Activated T-helper 17 cell treated with anti-CD3 and anti-CD28 coated beads, Interleukin-2, amount 50 U/mL, for 72 hours (primary cell): ENCODE measurements around the gene TEAD1. TPM values are rescaled to one million over a fixed set of nuclear protein-coding genes. Genes with fewer than 3 reads are reported as not detected.
A peak's percentile ranks its signal among the peaks of the same experiment; 100 is the strongest.

Experiments
- ATAC-seq: fragments of 150-1000 bp; cut with Tn5 transposase; replicated peaks from 2 replicates; pipeline ENCODE4 v1.10.0; 2021; ENCODE audit warnings: mild to moderate bottlenecking, moderate library complexity
- H3K27ac Mint-ChIP-seq: one replicate; pipeline ENCODE4 v1.8.0; 2022; ENCODE audit warnings: mixed read lengths
- H3K27me3 Mint-ChIP-seq: one replicate; pipeline ENCODE4 v1.8.0; 2022; ENCODE audit warnings: mixed read lengths
- H3K36me3 Mint-ChIP-seq: one replicate; pipeline ENCODE4 v1.8.0; 2022; ENCODE audit warnings: low read depth, mild to moderate bottlenecking, mixed read lengths
- H3K4me1 Mint-ChIP-seq: one replicate; pipeline ENCODE4 v1.8.0; 2022; ENCODE audit warnings: mixed read lengths
- H3K4me3 Mint-ChIP-seq: one replicate; pipeline ENCODE4 v1.8.0; 2022; ENCODE audit warnings: mild to moderate bottlenecking, mixed read lengths
- H3K9me3 Mint-ChIP-seq: one replicate; pipeline ENCODE4 v1.8.0; 2022; ENCODE audit warnings: mixed read lengths
- total RNA-seq, 2 donors: library from RNA; stranded (reverse); gene quantifications; one replicate each; pipeline ENCODE4 v1.2.3, GENCODE V29; 2022

The TEAD1 gene
- total RNA-seq, 2 donors from 2014 or later, result 1.2 to 1.6 TPM

GRCh38 chr11:12646478-12646877 is 27.7 kb upstream of the TEAD1 start:
- Mint-ChIP-seq H3K36me3 (no peaks in the 10 kb centered on the region), H3K27ac (no peak overlapping the region), H3K4me1 (no peaks in the 10 kb centered on the region), H3K9me3 (no peaks in the 10 kb centered on the region), H3K27me3 (peaks cover 26% of the 10 kb centered on the region), H3K4me3 (no peak overlapping the region)
- ATAC-seq, result no peak

- no peak for ATAC-seq
- H3K36me3 Mint-ChIP-seq, result no peaks in the 10 kb centered on the region
- H3K27ac Mint-ChIP-seq, result no peak overlapping the region
- no peaks in the 10 kb centered on the region for H3K4me1 Mint-ChIP-seq
- H3K4me3 Mint-ChIP-seq, result no peak overlapping the region
- H3K27me3 Mint-ChIP-seq, result peaks cover 10% of the 10 kb centered on the region
- no peaks in the 10 kb centered on the region for H3K9me3 Mint-ChIP-seq
These were observed 20.5 kb upstream of the TEAD1 start for GRCh38 chr11:12653729-12654128.

- Mint-ChIP-seq H3K36me3 (no peaks in the 10 kb centered on the region), H3K27me3 (peaks cover 25% of the 10 kb centered on the region), H3K4me1 (no peaks in the 10 kb centered on the region), H3K4me3 (no peak overlapping the region), H3K27ac (no peak overlapping the region), H3K9me3 (no peaks in the 10 kb centered on the region)
- no peak for ATAC-seq
These were observed 18.4 kb upstream of the TEAD1 start for GRCh38 chr11:12655842-12656241.

- no peak overlapping the region for H3K27ac Mint-ChIP-seq
- H3K36me3 Mint-ChIP-seq, result no peaks in the 10 kb centered on the region
- H3K4me3 Mint-ChIP-seq, result no peak overlapping the region
- H3K9me3 Mint-ChIP-seq, result no peaks in the 10 kb centered on the region
- ATAC-seq, result no peak
- no peaks in the 10 kb centered on the region for H3K4me1 Mint-ChIP-seq
- H3K27me3 Mint-ChIP-seq, result peaks cover 31% of the 10 kb centered on the region
These were observed 16.9 kb upstream of the TEAD1 start for GRCh38 chr11:12657336-12657735.

- ATAC-seq, result no peak
- Mint-ChIP-seq H3K9me3 (no peaks in the 10 kb centered on the region), H3K27me3 (peaks cover 30% of the 10 kb centered on the region), H3K4me3 (no peak overlapping the region), H3K27ac (no peak overlapping the region), H3K36me3 (no peaks in the 10 kb centered on the region), H3K4me1 (no peaks in the 10 kb centered on the region)
These were observed 16.2 kb upstream of the TEAD1 start for GRCh38 chr11:12657981-12658380.

GRCh38 chr11:12662101-12662689 is 12.0 kb upstream of the TEAD1 start:
- Mint-ChIP-seq H3K27ac (no peak overlapping the region), H3K27me3 (peaks cover 48% of the 10 kb centered on the region), H3K9me3 (no peaks in the 10 kb centered on the region), H3K4me1 (no peaks in the 10 kb centered on the region), H3K4me3 (no peak overlapping the region), H3K36me3 (no peaks in the 10 kb centered on the region)
- ATAC-seq, result no peak

- H3K4me1 Mint-ChIP-seq, result no peaks in the 10 kb centered on the region
- peaks cover 61% of the 10 kb centered on the region for H3K27me3 Mint-ChIP-seq
- no peak overlapping the region for H3K27ac Mint-ChIP-seq
- H3K36me3 Mint-ChIP-seq, result no peaks in the 10 kb centered on the region
- H3K4me3 Mint-ChIP-seq, result no peak overlapping the region
- ATAC-seq, result no peak
- peaks cover 3% of the 10 kb centered on the region for H3K9me3 Mint-ChIP-seq
These were observed 9.8 kb upstream of the TEAD1 start for GRCh38 chr11:12664385-12664784.

- Mint-ChIP-seq H3K36me3 (no peaks in the 10 kb centered on the region), H3K9me3 (peaks cover 3% of the 10 kb centered on the region), H3K27ac (no peak overlapping the region), H3K4me3 (no peak overlapping the region), H3K27me3 (peaks cover 58% of the 10 kb centered on the region), H3K4me1 (no peaks in the 10 kb centered on the region)
- ATAC-seq, result no peak
These were observed 7.3 kb upstream of the TEAD1 start for GRCh38 chr11:12666915-12667314.

- no peak overlapping the region for H3K27ac Mint-ChIP-seq
- H3K4me3 Mint-ChIP-seq, result no peak overlapping the region
- no peaks in the 10 kb centered on the region for H3K36me3 Mint-ChIP-seq
- H3K9me3 Mint-ChIP-seq, result peaks cover 3% of the 10 kb centered on the region
- ATAC-seq, result no peak
- no peaks in the 10 kb centered on the region for H3K4me1 Mint-ChIP-seq
- peaks cover 61% of the 10 kb centered on the region for H3K27me3 Mint-ChIP-seq
These were observed 6.6 kb upstream of the TEAD1 start for GRCh38 chr11:12667646-12668045.

- H3K27ac Mint-ChIP-seq, result no peak overlapping the region
- H3K4me3 Mint-ChIP-seq, result no peak overlapping the region
- H3K27me3 Mint-ChIP-seq, result peaks cover 61% of the 10 kb centered on the region
- H3K9me3 Mint-ChIP-seq, result peaks cover 3% of the 10 kb centered on the region
- no peak for ATAC-seq
- H3K36me3 Mint-ChIP-seq, result no peaks in the 10 kb centered on the region
- no peaks in the 10 kb centered on the region for H3K4me1 Mint-ChIP-seq
These were observed 6.1 kb upstream of the TEAD1 start for GRCh38 chr11:12668166-12668565.

- no peak overlapping the region for H3K4me3 Mint-ChIP-seq
- H3K36me3 Mint-ChIP-seq, result no peaks in the 10 kb centered on the region
- no peak overlapping the region for H3K27ac Mint-ChIP-seq
- peaks cover 3% of the 10 kb centered on the region for H3K9me3 Mint-ChIP-seq
- ATAC-seq, result no peak
- no peaks in the 10 kb centered on the region for H3K4me1 Mint-ChIP-seq
- peaks cover 56% of the 10 kb centered on the region for H3K27me3 Mint-ChIP-seq
These were observed 4.3 kb upstream of the TEAD1 start for GRCh38 chr11:12669930-12670329.

- H3K4me3 Mint-ChIP-seq, result no peak overlapping the region
- ATAC-seq, result no peak
- H3K4me1 Mint-ChIP-seq, result no peaks in the 10 kb centered on the region
- H3K27me3 Mint-ChIP-seq, result peaks cover 57% of the 10 kb centered on the region
- no peaks in the 10 kb centered on the region for H3K36me3 Mint-ChIP-seq
- peaks cover 3% of the 10 kb centered on the region for H3K9me3 Mint-ChIP-seq
- no peak overlapping the region for H3K27ac Mint-ChIP-seq
These were observed 2.9 kb upstream of the TEAD1 start for GRCh38 chr11:12671370-12671769.

- no peak overlapping the region for H3K27ac Mint-ChIP-seq
- no peak for ATAC-seq
These were observed 659 bp upstream of the TEAD1 start for GRCh38 chr11:12673601-12673923.

GRCh38 chr11:12674571-12674935 is 332 bp downstream of the TEAD1 start:
- Mint-ChIP-seq H3K4me1 (no peaks in the 10 kb centered on the region), H3K27me3 (peaks cover 60% of the 10 kb centered on the region), H3K36me3 (no peaks in the 10 kb centered on the region), H3K27ac (no peak overlapping the region), H3K4me3 (no peak overlapping the region), H3K9me3 (no peaks in the 10 kb centered on the region)
- peak; percentile 53 for ATAC-seq

More at GRCh38 chr11:12673601-12673923, 659 bp upstream of the TEAD1 start:
- peak overlapping the region; percentile 76 for H3K4me3 Mint-ChIP-seq
- peaks cover 3% of the 10 kb centered on the region for H3K9me3 Mint-ChIP-seq
- peaks cover 60% of the 10 kb centered on the region for H3K27me3 Mint-ChIP-seq
- no peaks in the 10 kb centered on the region for H3K36me3 Mint-ChIP-seq
- H3K4me1 Mint-ChIP-seq, result no peaks in the 10 kb centered on the region

- no peaks in the 10 kb centered on the region for H3K4me1 Mint-ChIP-seq
- no peak overlapping the region for H3K27ac Mint-ChIP-seq
- H3K4me3 Mint-ChIP-seq, result peak overlapping the region; percentile 65
- H3K36me3 Mint-ChIP-seq, result no peaks in the 10 kb centered on the region
- ATAC-seq, result no peak
- H3K27me3 Mint-ChIP-seq, result peaks cover 60% of the 10 kb centered on the region
- H3K9me3 Mint-ChIP-seq, result no peaks in the 10 kb centered on the region
These were observed 895 bp downstream of the TEAD1 start for GRCh38 chr11:12674936-12675696.
